ENCODE results near the gene ACY1. TPM values are rescaled to one million over a fixed set of nuclear protein-coding genes. Genes with fewer than 3 reads are reported as not detected.

The ACY1 gene
- total and polyA plus RNA-seq, 11 donors = 14.8 to 45.3 (median 25.4) TPM

GRCh38 chr3:52022323-52023100 is 39.2 kb downstream of the ACY1 start:
- peak; percentile 72 to 85 (median 80) for DNase-seq
- intact Hi-C loops (cut with DNase I) = loop anchor here in 1 of 10 donors (2.0 kb wide), 1 partner anchor 30 kb away; no protein-coding TSS in a partner anchor
- H3K4me1 ChIP-seq = peaks cover 39 to 91% (median 79%) of the 10 kb centered on the region in 12 donors
- no peak for TF ChIP-seq POLR2A (IDR thresholded peaks at IDR 0.05)
- no peak for TF ChIP-seq CTCF (IDR thresholded peaks at IDR 0.05)
- H3K36me3 ChIP-seq = no peaks in the 10 kb centered on the region
- no peaks in the 10 kb centered on the region for H3K27me3 ChIP-seq
- peak; percentile 16 to 60 (median 48) for ATAC-seq
- peak overlapping the region; percentile 15 to 55 (median 36) for H3K4me3 ChIP-seq
- peak overlapping the region; percentile 81 to 99 (median 93) for H3K27ac ChIP-seq
- 21 to 28% (median 25%) methylated on average over 16 to 20 of the region's 20 CpGs for WGBS, 4 donors
- H3K9me3 ChIP-seq = no peaks in the 10 kb centered on the region

DNA sequence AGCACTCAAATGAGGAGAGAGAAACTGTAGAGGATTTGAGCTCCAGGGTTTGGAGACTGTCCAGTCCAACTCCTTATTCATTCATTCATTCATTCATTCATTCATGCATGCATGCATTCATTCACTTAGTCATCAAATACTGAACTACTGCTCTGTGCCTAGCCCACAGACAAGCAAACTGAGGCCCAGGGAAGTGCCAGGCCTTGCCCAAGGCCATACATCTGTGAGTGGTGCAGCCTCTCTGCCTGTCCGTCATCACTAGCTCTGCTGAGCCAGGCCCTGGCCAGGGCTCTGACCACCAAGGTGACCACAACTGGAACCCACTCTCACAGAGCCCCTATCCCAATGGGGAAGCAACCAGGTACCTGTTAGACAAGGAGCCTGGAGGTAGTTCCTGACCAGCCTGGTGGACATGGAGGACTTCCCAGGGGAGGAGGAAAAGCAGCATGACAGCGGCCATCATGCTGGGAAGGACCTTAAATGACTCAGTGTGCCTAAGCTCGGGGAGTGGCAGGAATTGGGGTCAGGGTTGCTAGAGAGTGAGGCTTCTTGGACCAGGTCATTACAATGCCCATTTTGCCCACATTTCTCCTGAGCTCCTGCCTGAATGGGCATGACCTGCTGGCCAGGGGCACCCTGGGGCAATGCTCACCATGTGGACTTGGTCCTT is 39.9 kb downstream of the ACY1 start:
- H3K27me3 ChIP-seq = no peaks in the 10 kb centered on the region
- ATAC-seq (no peak), DNase-seq (no peak)
- peak overlapping the region; percentile 15 to 55 (median 36) for H3K4me3 ChIP-seq
- WGBS, 4 donors = 63 to 72% (median 68%) methylated on average over 2 to 3 of the region's 3 CpGs
- intact Hi-C loops (cut with DNase I) = loop anchor here in 1 of 10 donors (2.0 kb wide), 1 partner anchor 30 kb away; no protein-coding TSS in a partner anchor
- TF ChIP-seq CTCF (IDR thresholded peaks at IDR 0.05) (no peak), POLR2A (IDR thresholded peaks at IDR 0.05) (no peak)
- no peaks in the 10 kb centered on the region for H3K36me3 ChIP-seq
- H3K27ac ChIP-seq = peak overlapping the region; percentile 81 to 99 (median 93)
- peaks cover 39 to 87% (median 79%) of the 10 kb centered on the region in 12 donors for H3K4me1 ChIP-seq
- H3K9me3 ChIP-seq = no peaks in the 10 kb centered on the region

- H3K27ac ChIP-seq = peak overlapping the region; percentile 81 to 99 (median 93)
- peak in 1 of 5 donors; percentile 46 for DNase-seq
- 36 to 42% (median 38%) methylated on average over 8 of the region's 8 CpGs for WGBS, 4 donors
- H3K36me3 ChIP-seq = no peaks in the 10 kb centered on the region
- TF ChIP-seq POLR2A (IDR thresholded peaks at IDR 0.05) (no peak), CTCF (IDR thresholded peaks at IDR 0.05) (no peak)
- intact Hi-C loops (cut with DNase I) = loop anchor here in 2 of 10 donors (2.0 kb wide), 1 partner anchor 29 kb away; no protein-coding TSS in a partner anchor
- H3K4me3 ChIP-seq = peak overlapping the region in 11 of 12 donors; percentile 15 to 55 (median 40)
- no peak for ATAC-seq
- no peaks in the 10 kb centered on the region for H3K9me3 ChIP-seq
- peaks cover 38 to 87% (median 77%) of the 10 kb centered on the region in 12 donors for H3K4me1 ChIP-seq
- no peaks in the 10 kb centered on the region for H3K27me3 ChIP-seq
Observed at GRCh38 chr3:52023860-52024764, 40.8 kb downstream of the ACY1 start.
